ENCODE measurements around the gene TMEM178B.

TMEM178B gene

GRCh38 chr7:141427134-141427533, 353.3 kb downstream of the TMEM178B start:
- no peak for DNase-seq (ENCODE audit: low read depth in 2 of 2)

GRCh38 chr7:141430455-141431139, 356.7 kb downstream of the TMEM178B start:
- no peak for DNase-seq (ENCODE audit: low read depth in 2 of 2)

- DNase-seq (ENCODE audit: low read depth in 2 of 2): no peak
Observed at GRCh38 chr7:141431140-141431479, 357.2 kb downstream of the TMEM178B start.

- no peak for DNase-seq (ENCODE audit: low read depth in 2 of 2)
Observed at GRCh38 chr7:141431711-141432110, 357.8 kb downstream of the TMEM178B start.

DNA sequence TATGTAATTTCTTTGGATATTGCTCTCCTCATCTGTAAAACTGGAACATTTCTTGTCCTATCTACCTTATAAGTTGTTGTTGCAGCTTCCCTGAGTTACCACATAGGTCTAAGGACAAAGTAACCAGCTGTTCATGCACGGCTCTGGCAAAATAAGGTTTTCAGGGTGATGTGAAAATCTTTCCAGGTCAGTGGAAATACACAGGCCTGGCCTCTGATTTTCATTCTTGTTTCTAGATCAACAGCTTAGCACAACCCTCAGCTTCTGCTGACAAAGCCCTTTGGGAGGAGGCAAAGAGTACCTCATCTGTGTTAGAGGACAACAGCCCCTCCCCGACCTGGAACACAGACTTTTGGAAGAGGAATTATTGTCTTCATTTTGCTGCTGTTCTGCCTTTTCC, 359.8 kb downstream of the TMEM178B start:
- DNase-seq (ENCODE audit: low read depth in 2 of 2): no peak

DNA sequence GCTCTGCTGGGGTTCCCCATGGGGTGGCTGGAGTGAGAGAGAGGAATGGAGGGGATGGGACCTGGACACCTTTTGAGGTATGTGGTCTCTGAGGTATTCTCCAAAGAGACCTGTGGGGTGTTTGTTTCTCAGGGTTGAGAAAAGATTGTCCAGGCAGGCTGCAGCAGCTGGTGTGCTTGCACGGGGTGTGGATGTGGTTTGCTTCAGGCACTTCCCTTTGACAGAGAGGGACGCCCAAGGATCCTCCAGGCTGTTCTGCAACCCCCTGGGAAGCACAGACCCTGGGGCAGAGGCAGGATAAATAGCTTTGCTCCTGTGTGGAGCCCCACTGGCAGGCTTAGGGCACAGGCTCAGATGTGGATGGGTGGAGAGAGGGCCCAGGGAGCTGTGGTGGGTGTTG, 362.3 kb downstream of the TMEM178B start:
- no peak for DNase-seq (ENCODE audit: low read depth in 2 of 2)

GRCh38 chr7:141436575-141437075, 362.8 kb downstream of the TMEM178B start:
- DNase-seq (ENCODE audit: low read depth in 2 of 2): no peak

GRCh38 chr7:141439164-141439563, 365.3 kb downstream of the TMEM178B start:
- DNase-seq (ENCODE audit: low read depth in 2 of 2): no peak

GRCh38 chr7:141439776-141440175, 365.9 kb downstream of the TMEM178B start:
- DNase-seq (ENCODE audit: low read depth in 2 of 2): no peak

- DNase-seq (ENCODE audit: low read depth in 2 of 2): no peak
Observed at GRCh38 chr7:141441837-141442627, 368.2 kb downstream of the TMEM178B start.

GRCh38 chr7:141442781-141443180, 368.9 kb downstream of the TMEM178B start:
- no peak for DNase-seq (ENCODE audit: low read depth in 2 of 2)

DNA sequence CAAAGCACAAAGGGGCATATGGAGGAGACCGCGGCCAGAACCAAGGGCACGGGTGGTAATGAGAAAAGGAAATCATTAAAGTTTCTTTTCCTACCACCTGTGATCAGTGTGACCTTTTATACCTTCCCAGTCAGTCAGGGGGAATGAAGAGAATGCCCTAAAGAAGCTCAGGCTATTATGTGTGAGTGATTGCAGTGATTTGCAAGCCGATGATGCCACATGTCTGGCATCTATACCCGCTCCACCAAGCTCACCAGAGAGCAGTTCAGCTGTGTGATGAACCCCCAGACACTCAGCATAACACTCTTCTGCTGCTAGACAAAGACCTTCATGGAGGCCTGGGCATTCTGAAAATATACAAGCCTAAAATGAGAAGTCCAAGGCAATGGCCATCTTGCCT, 371.1 kb downstream of the TMEM178B start:
- DNase-seq (ENCODE audit: low read depth in 2 of 2): no peak

DNA sequence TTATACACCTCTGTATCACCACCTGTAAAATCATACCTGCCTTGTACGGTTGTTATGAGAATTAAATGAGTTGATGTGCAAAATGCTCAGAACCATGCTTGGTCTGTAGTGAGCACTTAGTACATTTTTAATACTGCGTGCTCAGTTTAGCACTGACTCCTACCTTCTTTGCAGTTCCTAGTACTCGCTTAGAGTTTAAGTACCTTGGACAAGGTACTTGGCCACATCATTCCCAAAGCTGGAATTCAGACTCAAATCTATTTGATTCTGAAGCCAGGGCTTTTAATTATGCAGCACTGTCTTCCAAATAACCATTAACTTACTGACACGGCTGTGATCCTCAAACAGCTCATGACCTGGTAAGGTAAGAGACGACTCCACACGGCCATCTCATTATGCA, 377.4 kb downstream of the TMEM178B start:
- DNase-seq (ENCODE audit: low read depth in 2 of 2): no peak

GRCh38 chr7:141452911-141453310, 379.0 kb downstream of the TMEM178B start:
- DNase-seq (ENCODE audit: low read depth in 2 of 2): no peak

- DNase-seq (ENCODE audit: low read depth in 2 of 2): no peak
Observed at GRCh38 chr7:141454338-141454737, 380.5 kb downstream of the TMEM178B start.

DNA sequence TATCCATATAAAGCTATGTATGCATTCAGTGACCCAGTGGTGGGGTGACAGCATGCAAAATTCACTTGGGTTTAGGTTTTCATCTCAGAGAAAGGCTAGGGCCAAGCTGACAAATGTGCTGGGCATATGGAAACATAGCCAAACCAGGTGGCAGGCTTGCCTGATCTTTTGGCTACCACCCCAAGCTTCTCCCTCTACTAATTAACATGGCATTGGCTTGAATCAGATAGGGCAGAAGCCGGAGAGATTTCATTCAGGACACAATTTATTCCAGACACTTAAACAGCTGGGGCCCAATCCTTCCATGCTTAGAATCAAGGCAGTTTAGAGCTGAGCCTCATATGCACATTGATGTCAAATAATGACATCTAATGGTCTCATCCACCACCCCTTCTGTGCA, 381.9 kb downstream of the TMEM178B start:
- no peak for DNase-seq (ENCODE audit: low read depth in 2 of 2)

DNA sequence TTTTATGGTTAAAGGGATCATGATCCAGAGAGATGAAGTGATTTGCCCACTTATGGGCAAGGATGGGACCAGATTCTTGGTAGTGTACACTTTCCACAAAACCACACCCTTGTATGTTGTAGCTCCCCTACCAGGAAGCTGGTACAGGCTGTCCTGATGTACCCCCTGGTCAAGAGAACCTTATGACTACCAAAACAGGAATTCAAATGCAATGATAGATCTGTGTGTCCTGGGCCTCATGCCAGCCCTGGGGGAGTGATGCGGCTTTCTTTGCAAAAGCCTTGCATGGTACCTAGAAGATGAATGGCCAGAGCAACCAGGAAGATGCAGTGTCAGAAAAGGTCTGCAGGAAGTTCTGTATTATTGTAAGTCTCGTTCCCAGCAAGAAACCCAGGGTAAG, 382.4 kb downstream of the TMEM178B start:
- DNase-seq (ENCODE audit: low read depth in 2 of 2): no peak

DNA sequence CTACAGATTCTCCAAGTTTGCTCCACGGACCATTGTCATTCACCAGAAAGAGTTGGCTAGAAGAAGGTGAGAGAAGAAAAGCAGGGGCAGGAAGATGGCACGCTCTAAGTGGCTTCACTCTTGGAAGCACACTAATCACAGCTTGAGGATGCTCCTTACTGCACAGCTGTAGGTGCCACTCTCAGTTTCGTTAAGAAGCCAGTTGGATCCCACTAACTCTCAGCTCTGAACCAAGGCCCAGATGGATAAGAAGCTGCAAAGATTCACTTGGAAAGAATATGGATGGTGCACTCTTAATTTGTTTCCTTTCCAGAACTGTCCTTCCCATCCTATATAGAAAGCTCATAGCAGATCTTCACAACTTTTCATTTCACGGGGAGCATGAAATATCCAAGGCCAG, 382.8 kb downstream of the TMEM178B start:
- no peak for DNase-seq (ENCODE audit: low read depth in 2 of 2)

GRCh38 chr7:141460781-141461715, 387.2 kb downstream of the TMEM178B start:
- no peak for DNase-seq (ENCODE audit: low read depth in 2 of 2)

GRCh38 chr7:141461924-141462323, 388.1 kb downstream of the TMEM178B start:
- DNase-seq (ENCODE audit: low read depth in 2 of 2): no peak

GRCh38 chr7:141462958-141463357, 389.1 kb downstream of the TMEM178B start:
- DNase-seq (ENCODE audit: low read depth in 2 of 2): no peak

DNA sequence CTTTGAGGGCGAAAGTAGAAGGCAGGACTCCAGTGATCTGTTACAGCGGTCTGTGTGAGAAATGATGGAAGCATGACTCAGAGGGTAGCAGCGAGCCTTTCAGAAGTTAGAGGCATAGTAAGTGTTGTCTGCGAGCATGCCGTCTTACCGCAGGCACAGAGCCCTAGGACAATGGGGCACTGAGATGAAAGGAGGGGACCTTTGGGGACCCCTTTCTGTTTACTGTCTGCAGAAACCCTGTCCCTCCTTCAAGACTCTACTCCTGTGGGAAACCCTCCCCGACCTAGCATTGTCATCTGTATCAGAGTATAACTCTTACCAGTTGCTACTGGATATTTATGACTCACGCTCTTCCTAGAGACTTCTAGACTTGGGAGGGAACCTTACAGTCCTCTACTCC, 390.1 kb downstream of the TMEM178B start:
- no peak for DNase-seq (ENCODE audit: low read depth in 2 of 2)
